Upper lobe of right lung (tissue), 1 donor: ENCODE data around the gene RAB10. TPM values are rescaled to one million over a fixed set of nuclear protein-coding genes. Genes with fewer than 3 reads are reported as not detected.
"Not testable (repeated sequence)": the region's sequence is repeated elsewhere in the genome, so short reads cannot be mapped to it uniquely, and the experiment has no call there.

ENCODE experiments used
- ATAC-seq: fragments of 200-7000 bp; cut with Tn5 transposase; one replicate; pipeline ENCODE4 v1.9.1; 2020; ENCODE audit warnings: mild to moderate bottlenecking, moderate library complexity
- DNase-seq: peaks from one replicate; pipeline ENCODE4 v3.0.0-alpha.2; 2020
- H3K27ac ChIP-seq: fragments of 200-600 bp; one replicate; pipeline ENCODE4 v1.8.0; 2022
- H3K27me3 ChIP-seq: fragments of 200-600 bp; one replicate; pipeline ENCODE4 v1.8.0; 2022; ENCODE audit warnings: mild to moderate bottlenecking
- H3K36me3 ChIP-seq: fragments of 200-600 bp; one replicate; pipeline ENCODE4 v1.8.0; 2022
- H3K4me1 ChIP-seq: fragments of 200-600 bp; one replicate; pipeline ENCODE4 v1.8.0; 2022
- H3K4me3 ChIP-seq: fragments of 200-600 bp; one replicate; pipeline ENCODE4 v1.8.0; 2022; ENCODE audit warnings: mild to moderate bottlenecking
- H3K9me3 ChIP-seq: fragments of 200-600 bp; one replicate; pipeline ENCODE4 v1.8.0; 2022
- CTCF ChIP-seq: fragments of 200-600 bp; IDR thresholded peaks from one replicate; pipeline ENCODE4 v1.8.0; 2022; ENCODE audit warnings: antibody characterized with exemption
- intact Hi-C: fragments of 100-400 bp; cut with DNase I; formaldehyde crosslinking; loops from one replicate; pipeline ENCODE4 v1.11.0; 2022
- total RNA-seq: library from RNA; stranded (reverse); fragmentation: NEBNext Ultra II Directional; extraction: Animal tissue kit (Norgen Biotek cat#: 25700); gene quantifications from one replicate; pipeline ENCODE4 v1.2.1, GENCODE V29; 2021
- donor health status: DM: no; HTN: yes; CAD: no; lungs with severe emphysema.

Gene RAB10
- total RNA-seq, 1 donor from 2014 or later, result 111 TPM

- no peak for TF ChIP-seq CTCF
- Histone ChIP-seq H3K9me3 (no peaks in the 10 kb centered on the region), H3K36me3 (no peaks in the 10 kb centered on the region), H3K4me3 (no peak overlapping the region), H3K27me3 (no peaks in the 10 kb centered on the region), H3K27ac (no peak overlapping the region), H3K4me1 (no peaks in the 10 kb centered on the region)
- intact Hi-C loops, result no loop called here
- ATAC-seq (no peak), DNase-seq (no peak)
These were observed 47.7 kb downstream of the RAB10 start for GRCh38 chr2:26081556-26081955.

GRCh38 chr2:26086155-26086637 is 52.3 kb downstream of the RAB10 start:
- ATAC-seq (no peak), DNase-seq (no peak)
- no peaks in the 10 kb centered on the region for H3K27me3 ChIP-seq
- no peak for TF ChIP-seq CTCF
- no peak overlapping the region for H3K4me3 ChIP-seq
- no peaks in the 10 kb centered on the region for H3K9me3 ChIP-seq
- H3K36me3 ChIP-seq, result peaks cover 5% of the 10 kb centered on the region
- intact Hi-C loops, result no loop called here
- H3K4me1 ChIP-seq, result no peaks in the 10 kb centered on the region
- no peak overlapping the region for H3K27ac ChIP-seq

- no peaks in the 10 kb centered on the region for H3K4me1 ChIP-seq
- no peaks in the 10 kb centered on the region for H3K9me3 ChIP-seq
- no peak overlapping the region for H3K27ac ChIP-seq
- no peak for TF ChIP-seq CTCF
- ATAC-seq (no peak), DNase-seq (no peak)
- intact Hi-C loops, result no loop called here
- peaks cover 5% of the 10 kb centered on the region for H3K36me3 ChIP-seq
- H3K4me3 ChIP-seq, result no peak overlapping the region
- H3K27me3 ChIP-seq, result no peaks in the 10 kb centered on the region
These were observed 52.9 kb downstream of the RAB10 start for GRCh38 chr2:26086779-26087178.

- no peak overlapping the region for H3K27ac ChIP-seq
- no peak overlapping the region for H3K4me3 ChIP-seq
- no peak for DNase-seq
- intact Hi-C loops, result no loop called here
- peaks cover 5% of the 10 kb centered on the region for H3K36me3 ChIP-seq
- peak; percentile 71 for ATAC-seq
- TF ChIP-seq CTCF, result peak; percentile 72
- H3K27me3 ChIP-seq, result no peaks in the 10 kb centered on the region
- H3K4me1 ChIP-seq, result no peaks in the 10 kb centered on the region
- no peaks in the 10 kb centered on the region for H3K9me3 ChIP-seq
These were observed 54.3 kb downstream of the RAB10 start for GRCh38 chr2:26088038-26088643.

- intact Hi-C loops, result not testable (repeated sequence)
These were observed 55.0 kb downstream of the RAB10 start for GRCh38 chr2:26088931-26089330.

GRCh38 chr2:26089337-26089736 is 55.5 kb downstream of the RAB10 start:
- H3K36me3 ChIP-seq, result peaks cover 5% of the 10 kb centered on the region
- ATAC-seq (no peak), DNase-seq (no peak)
- no peak overlapping the region for H3K4me3 ChIP-seq
- intact Hi-C loops, result no loop called here
- H3K9me3 ChIP-seq, result no peaks in the 10 kb centered on the region
- TF ChIP-seq CTCF, result no peak
- no peak overlapping the region for H3K27ac ChIP-seq
- H3K27me3 ChIP-seq, result no peaks in the 10 kb centered on the region
- H3K4me1 ChIP-seq, result no peaks in the 10 kb centered on the region

More at GRCh38 chr2:26088931-26089330, 55.0 kb downstream of the RAB10 start:
- H3K4me3 ChIP-seq, H3K36me3 ChIP-seq, H3K9me3 ChIP-seq, H3K27ac ChIP-seq, H3K4me1 ChIP-seq, DNase-seq, H3K27me3 ChIP-seq, ATAC-seq: not testable (repeated sequence)
